Measurements from ENCODE around the gene RCSD1. TPM values are rescaled to one million over a fixed set of nuclear protein-coding genes. Genes with fewer than 3 reads are reported as not detected.
"Not testable (repeated sequence)": the region's sequence is repeated elsewhere in the genome, so short reads cannot be mapped to it uniquely, and the experiment has no call there.

The RCSD1 gene
- total and polyA plus RNA-seq, 2 donors from 2014 or later, result 3.9 to 18.3 TPM

- Histone ChIP-seq H3K4me1 (ENCODE audit: control insufficient read depth in 2 of 3, insufficient read depth in 2 of 3, low read depth in 1 of 3, low read length in 3 of 3) (peaks cover 0 to 6% (median 4%) of the 10 kb centered on the region in 3 donors), H3K9ac (ENCODE audit: low read length in 3 of 3) (no peak overlapping the region), H3K36me3 (ENCODE audit: control insufficient read depth in 2 of 3, insufficient read depth in 3 of 3, low read length in 3 of 3) (no peaks in the 10 kb centered on the region), H3K27me3 (ENCODE audit: control insufficient read depth, insufficient read depth, low read length) (no peaks in the 10 kb centered on the region), H3K27ac (ENCODE audit: low read depth in 2 of 2, low read length in 2 of 2) (no peak overlapping the region), H3K4me3 (ENCODE audit: low read length in 3 of 3) (no peak overlapping the region), H3K9me3 (ENCODE audit: control insufficient read depth in 2 of 3, insufficient read depth in 1 of 3, low read length in 3 of 3) (no peaks in the 10 kb centered on the region)
- no peak for TF ChIP-seq CTCF (IDR thresholded peaks at IDR 0.05; ENCODE audit: borderline replicate concordance, extremely low read depth, insufficient read depth)
- DNase-seq (no peak), FAIRE-seq (no peak)
- intact Hi-C loops (cut with DNase I), result no loop called here
These were observed 89.1 kb downstream of the RCSD1 start for GRCh38 chr1:167718914-167719691.

- H3K27ac ChIP-seq (ENCODE audit: low read depth in 2 of 2, low read length in 2 of 2); FAIRE-seq; H3K9me3 ChIP-seq (ENCODE audit: control insufficient read depth in 2 of 3, insufficient read depth in 1 of 3, low read length in 3 of 3); H3K36me3 ChIP-seq (ENCODE audit: control insufficient read depth in 2 of 3, insufficient read depth in 3 of 3, low read length in 3 of 3); H3K4me3 ChIP-seq (ENCODE audit: low read length in 3 of 3); H3K9ac ChIP-seq (ENCODE audit: low read length in 3 of 3); intact Hi-C loops (cut with DNase I); H3K27me3 ChIP-seq (ENCODE audit: control insufficient read depth, insufficient read depth, low read length); H3K4me1 ChIP-seq (ENCODE audit: control insufficient read depth in 2 of 3, insufficient read depth in 2 of 3, low read depth in 1 of 3, low read length in 3 of 3): not testable (repeated sequence)
- DNase-seq, result peak in 1 of 5 donors; percentile 57
These were observed 89.8 kb downstream of the RCSD1 start for GRCh38 chr1:167719715-167720421.

- intact Hi-C loops (cut with DNase I), result no loop called here
- no peak for FAIRE-seq
These were observed 91.1 kb downstream of the RCSD1 start for GRCh38 chr1:167720965-167721616.

More at GRCh38 chr1:167720965-167721616, 91.1 kb downstream of the RCSD1 start:
- H3K36me3 ChIP-seq (ENCODE audit: control insufficient read depth in 2 of 3, insufficient read depth in 3 of 3, low read length in 3 of 3), result no peaks in the 10 kb centered on the region
- H3K4me3 ChIP-seq (ENCODE audit: low read length in 3 of 3), result peak overlapping the region; percentile 51 to 72 (median 70)
- H3K27ac ChIP-seq (ENCODE audit: low read depth in 2 of 2, low read length in 2 of 2), result peak overlapping the region; percentile 68 to 84
- no peaks in the 10 kb centered on the region for H3K27me3 ChIP-seq (ENCODE audit: control insufficient read depth, insufficient read depth, low read length)
- TF ChIP-seq CTCF (IDR thresholded peaks at IDR 0.05; ENCODE audit: borderline replicate concordance, extremely low read depth, insufficient read depth), result peak; percentile 15
- peak overlapping the region; percentile 52 to 68 (median 67) for H3K9ac ChIP-seq (ENCODE audit: low read length in 3 of 3)
- peak in 2 of 5 donors; percentile 54 to 58 for DNase-seq
- H3K9me3 ChIP-seq (ENCODE audit: control insufficient read depth in 2 of 3, insufficient read depth in 1 of 3, low read length in 3 of 3), result no peaks in the 10 kb centered on the region
- peaks cover 0 to 7% (median 6%) of the 10 kb centered on the region in 3 donors for H3K4me1 ChIP-seq (ENCODE audit: control insufficient read depth in 2 of 3, insufficient read depth in 2 of 3, low read depth in 1 of 3, low read length in 3 of 3)

Measured in kidney (tissue), 14 donors.